BLaER1 treated with 17β-estradiol and CSF1 and Interleukin-3, amounts not matched to agents 10 nM and 100 nM (cell line): Measurements from ENCODE around the gene ARID3C.
A peak's percentile ranks its signal among the peaks of the same experiment; 100 is the strongest.

Source experiments
- H3K27ac ChIP-seq, 11 experiments: shearing (Covaris generic); formaldehyde crosslinking; 2 replicates each; pipeline ENCODE4 v1.8.1; 2022
- H3K27me3 ChIP-seq, 11 experiments: shearing (Covaris generic); formaldehyde crosslinking; 2 replicates each; pipeline ENCODE4 v1.8.1; 2022
- H3K36me3 ChIP-seq, 11 experiments: shearing (Covaris generic); formaldehyde crosslinking; 2 replicates each; pipeline ENCODE4 v1.8.1; 2022
- H3K4me1 ChIP-seq, 10 experiments: shearing (Covaris generic); formaldehyde crosslinking; 2 replicates each; pipeline ENCODE4 v1.8.1; 2022
- H3K4me2 ChIP-seq, 11 experiments: shearing (Covaris generic); formaldehyde crosslinking; 2 replicates each; pipeline ENCODE4 v1.8.1; 2022
- H3K4me3 ChIP-seq, 10 experiments: shearing (Covaris generic); formaldehyde crosslinking; 2 replicates each; pipeline ENCODE4 v1.8.1; 2022
- H3K9ac ChIP-seq, 11 experiments: shearing (Covaris generic); formaldehyde crosslinking; 2 replicates each; pipeline ENCODE4 v1.8.1; 2022
- H3K9me3 ChIP-seq, 11 experiments: shearing (Covaris generic); formaldehyde crosslinking; replicated peaks in 1 of 11; 2 replicates each; pipeline ENCODE4 v1.8.1; 2022
- H4K20me1 ChIP-seq, 11 experiments: shearing (Covaris generic); formaldehyde crosslinking; 2 replicates each; pipeline ENCODE4 v1.8.1; 2022
- Cebpa-rat ChIP-seq, 11 experiments: shearing (Covaris generic); IDR thresholded peaks; 2 replicates each; pipeline ENCODE4 v1.8.1; 2022

The ARID3C gene

GRCh38 chr9:34628656-34629490 is at the start of gene ARID3C:
ARID3C (minus strand) TSS chr9:34629066; CDS start chr9:34628014, 1,052 bp downstream.
- H4K20me1 ChIP-seq: peaks cover 0 to 71% (median 48%) of the 10 kb centered on the region in 11 experiments; a peak in 14 of 22 replicates
- peaks cover 0 to under 1% (median 0%) of the 10 kb centered on the region in 11 experiments; a peak in 2 of 22 replicates for H3K9me3 ChIP-seq
- H3K27ac ChIP-seq: no peak within 1 kb of the TSS
- no peak for TF ChIP-seq Cebpa-rat (IDR thresholded peaks at IDR 0.05)
- peak within 1 kb of the TSS in 9 of 10 experiments; percentile 28 to 54 (median 44); a peak in 14 of 20 replicates for H3K4me3 ChIP-seq
- peaks cover 2 to 22% (median 7%) of the 10 kb centered on the region in 10 experiments; a peak in 12 of 20 replicates for H3K4me1 ChIP-seq
- peak within 1 kb of the TSS; percentile 52 to 92 (median 71) for H3K4me2 ChIP-seq
- H3K9ac ChIP-seq: peak within 1 kb of the TSS in 2 of 11 experiments; percentile 23 to 41; a peak in 1 of 22 replicates
- H3K27me3 ChIP-seq: peaks cover 78 to 85% (median 80%) of the 10 kb centered on the region in 11 experiments
- H3K36me3 ChIP-seq: peaks cover 0 to 9% (median 0%) of the 10 kb centered on the region in 11 experiments; a peak in 3 of 22 replicates

DNA sequence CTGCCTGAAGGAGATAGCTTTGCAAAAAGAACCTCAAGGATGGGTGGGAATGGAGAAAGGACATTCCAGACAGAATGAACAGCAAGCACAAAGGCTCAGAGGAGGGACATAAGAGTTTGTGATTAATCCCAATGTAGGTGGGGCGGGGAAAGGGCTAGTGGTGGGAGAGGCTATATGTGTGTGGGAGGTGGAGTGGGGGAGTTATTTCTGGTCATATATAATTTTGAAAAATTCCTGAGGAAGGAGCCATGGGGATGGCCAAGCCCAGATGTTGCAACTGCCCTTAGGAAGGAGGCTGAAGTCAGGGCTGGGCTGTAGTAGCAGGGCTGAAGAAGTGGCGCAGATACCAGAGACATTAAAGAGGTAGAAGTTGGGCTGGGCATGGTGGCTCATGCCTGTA is 47.0 kb upstream of the ARID3C start:
- peaks cover 0 to 5% (median 0%) of the 10 kb centered on the region in 11 experiments; a peak in 1 of 22 replicates for H3K9me3 ChIP-seq
- H3K9ac ChIP-seq: no peak overlapping the region
- no peaks in the 10 kb centered on the region for H4K20me1 ChIP-seq
- no peaks in the 10 kb centered on the region for H3K27me3 ChIP-seq
- no peak overlapping the region for H3K27ac ChIP-seq
- H3K4me1 ChIP-seq: no peaks in the 10 kb centered on the region
- no peaks in the 10 kb centered on the region for H3K36me3 ChIP-seq
- no peak overlapping the region for H3K4me3 ChIP-seq
- H3K4me2 ChIP-seq: no peak overlapping the region
- no peak for TF ChIP-seq Cebpa-rat (IDR thresholded peaks at IDR 0.05)

GRCh38 chr9:34675048-34675714 is 46.3 kb upstream of the ARID3C start:
- TF ChIP-seq Cebpa-rat (IDR thresholded peaks at IDR 0.05): no peak
- H3K36me3 ChIP-seq: no peaks in the 10 kb centered on the region

DNA sequence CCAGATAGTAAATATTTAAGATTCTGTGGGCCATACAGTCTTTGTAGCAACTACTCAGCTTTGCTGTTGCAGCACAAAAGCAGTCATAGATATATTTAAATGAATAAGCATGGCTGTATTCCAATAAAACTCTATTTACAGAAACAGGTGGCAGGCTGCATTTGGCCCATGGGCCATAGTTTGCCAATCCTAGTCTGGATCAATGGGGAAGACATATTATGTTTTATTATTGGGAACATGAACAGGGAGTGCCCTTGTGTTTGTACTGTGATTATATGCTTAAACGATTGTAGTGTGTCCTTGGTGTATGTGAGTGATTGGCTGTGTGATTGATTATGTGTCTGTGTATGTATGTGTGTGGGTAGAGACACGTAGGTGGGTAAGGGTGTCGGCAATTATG is 45.6 kb upstream of the ARID3C start:
- TF ChIP-seq Cebpa-rat (IDR thresholded peaks at IDR 0.05): no peak
- Histone ChIP-seq H4K20me1 (no peaks in the 10 kb centered on the region), H3K36me3 (no peaks in the 10 kb centered on the region), H3K4me3 (no peak overlapping the region), H3K27me3 (no peaks in the 10 kb centered on the region), H3K4me1 (no peaks in the 10 kb centered on the region), H3K4me2 (no peak overlapping the region), H3K27ac (no peak overlapping the region), H3K9me3 (peaks cover 7 to 20% (median 12%) of the 10 kb centered on the region in 11 experiments; a peak in 18 of 22 replicates), H3K9ac (no peak overlapping the region)

More at GRCh38 chr9:34675048-34675714, 46.3 kb upstream of the ARID3C start:
- H3K9me3 ChIP-seq: peaks cover 0 to 12% (median 5%) of the 10 kb centered on the region in 11 experiments; a peak in 14 of 22 replicates
- H3K4me3 ChIP-seq: no peak overlapping the region
- H3K4me2 ChIP-seq: no peak overlapping the region
- no peaks in the 10 kb centered on the region for H3K27me3 ChIP-seq
- no peak overlapping the region for H3K27ac ChIP-seq
- H3K4me1 ChIP-seq: no peaks in the 10 kb centered on the region
- no peaks in the 10 kb centered on the region for H4K20me1 ChIP-seq
- no peak overlapping the region for H3K9ac ChIP-seq

GRCh38 chr9:34671307-34671706 is 42.4 kb upstream of the ARID3C start:
- Histone ChIP-seq H3K36me3 (no peaks in the 10 kb centered on the region), H3K4me2 (no peak overlapping the region), H3K4me3 (no peak overlapping the region), H3K9ac (no peak overlapping the region), H3K9me3 (peaks cover 7 to 24% (median 16%) of the 10 kb centered on the region in 11 experiments; a peak in 18 of 22 replicates), H3K27me3 (no peaks in the 10 kb centered on the region), H4K20me1 (no peaks in the 10 kb centered on the region), H3K27ac (no peak overlapping the region), H3K4me1 (peaks cover 0 to under 1% (median 0%) of the 10 kb centered on the region in 10 experiments; a peak in 1 of 20 replicates)
- TF ChIP-seq Cebpa-rat (IDR thresholded peaks at IDR 0.05): no peak

DNA sequence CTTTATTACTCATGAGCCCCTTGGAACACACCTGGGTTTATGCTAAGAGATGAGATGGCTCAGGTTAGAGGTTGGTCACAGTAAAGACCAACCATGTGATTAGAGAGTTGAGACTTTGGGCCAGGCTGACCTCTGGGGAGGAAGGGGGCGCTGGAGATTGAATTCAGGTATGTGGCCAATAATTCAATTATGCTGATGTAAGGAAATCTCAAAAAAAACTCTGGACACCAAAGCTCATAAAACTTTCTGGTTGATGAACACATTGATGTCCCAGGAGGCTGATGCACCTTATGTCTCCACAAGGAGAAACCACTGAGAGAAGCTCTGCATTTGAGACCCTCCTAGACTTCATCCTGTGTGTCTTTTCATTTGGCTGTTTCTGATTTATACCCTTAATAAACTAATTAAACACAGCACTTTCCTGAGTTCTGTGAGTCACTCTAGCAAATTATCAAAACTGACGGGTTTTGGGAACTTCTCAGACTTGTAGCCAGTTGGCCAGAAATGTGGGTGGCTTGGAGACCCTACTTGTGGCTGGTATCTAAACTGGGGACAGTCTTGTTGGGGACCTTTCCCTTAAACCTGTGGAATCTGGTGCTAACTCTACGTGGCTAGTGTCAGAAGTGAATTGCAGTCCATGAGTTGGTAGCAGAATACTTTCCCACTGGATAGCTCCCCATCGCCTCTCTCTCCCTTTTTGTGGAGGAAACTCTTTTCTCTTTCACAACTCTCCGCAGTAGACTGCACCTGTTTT is 41.1 kb upstream of the ARID3C start:
- H3K27me3 ChIP-seq: no peaks in the 10 kb centered on the region
- no peaks in the 10 kb centered on the region for H4K20me1 ChIP-seq
- TF ChIP-seq Cebpa-rat (IDR thresholded peaks at IDR 0.05): no peak
- H3K9ac ChIP-seq: no peak overlapping the region
- H3K9me3 ChIP-seq: peaks cover 7 to 24% (median 16%) of the 10 kb centered on the region in 11 experiments; a peak in 18 of 22 replicates
- H3K36me3 ChIP-seq: no peaks in the 10 kb centered on the region
- no peak overlapping the region for H3K27ac ChIP-seq
- H3K4me3 ChIP-seq: no peak overlapping the region
- H3K4me2 ChIP-seq: no peak overlapping the region
- H3K4me1 ChIP-seq: peaks cover 1 to 10% (median 9%) of the 10 kb centered on the region in 10 experiments

- Histone ChIP-seq H3K27ac (peak overlapping the region in 10 of 11 experiments; percentile 44 to 75 (median 66); a peak in 17 of 22 replicates), H3K27me3 (no peaks in the 10 kb centered on the region), H3K4me3 (peak overlapping the region; percentile 58 to 72 (median 62)), H3K4me2 (peak overlapping the region; percentile 91 to 100 (median 98)), H4K20me1 (no peaks in the 10 kb centered on the region), H3K36me3 (peaks cover 0 to under 1% (median 0%) of the 10 kb centered on the region in 11 experiments; a peak in 2 of 22 replicates), H3K4me1 (peaks cover 8 to 21% (median 15%) of the 10 kb centered on the region in 10 experiments), H3K9ac (peak overlapping the region; percentile 46 to 79 (median 75); a peak in 19 of 22 replicates), H3K9me3 (peaks cover 7 to 17% (median 13%) of the 10 kb centered on the region in 11 experiments; a peak in 18 of 22 replicates)
- no peak for TF ChIP-seq Cebpa-rat (IDR thresholded peaks at IDR 0.05)
These were observed 36.8 kb upstream of the ARID3C start for GRCh38 chr9:34665381-34666250.
